LNCaP clone FGC (cell line): ENCODE measurements around the gene OSTC.

Experiments
- DNase-seq: peaks from one replicate; pipeline ENCODE4 v3.0.0-alpha.2; 2011; ENCODE audit warnings: low read depth
- H3K4me3 ChIP-seq: 2 replicates; pipeline ENCODE4 v1.5.1; 2011; ENCODE audit warnings: mild to moderate bottlenecking, low read depth, low read length, control low read depth
- CTCF ChIP-seq: IDR thresholded peaks from 2 replicates; pipeline ENCODE4 v1.5.1; 2012; ENCODE audit warnings: mild to moderate bottlenecking; ENCODE audit not compliant: control insufficient read depth, insufficient read depth; ENCODE audit errors: extremely low read depth

The OSTC gene

DNA sequence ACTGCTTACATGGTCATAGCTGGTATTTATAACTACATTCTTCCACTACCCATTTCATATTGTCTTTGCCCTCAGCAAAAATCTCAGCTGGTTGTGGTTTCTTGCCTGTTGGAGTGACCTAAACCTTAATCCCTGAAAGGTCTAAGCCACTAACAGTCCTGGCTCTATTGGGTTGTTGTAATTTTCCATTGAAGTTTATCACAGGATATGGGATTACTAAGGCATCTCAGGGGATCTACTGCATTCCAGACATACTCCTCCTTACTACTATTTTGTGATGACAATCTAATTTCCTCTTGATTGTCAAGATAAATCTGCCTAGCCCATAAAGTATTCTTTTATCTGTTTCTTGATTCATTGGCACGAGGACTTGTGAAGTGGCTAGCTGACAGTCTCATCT is 6.2 kb upstream of the OSTC start:
- no peak overlapping the region for H3K4me3 ChIP-seq
- no peak for TF ChIP-seq CTCF
- no peak for DNase-seq

GRCh38 chr4:108646706-108647105 is 3.7 kb upstream of the OSTC start:
- H3K4me3 ChIP-seq: no peak overlapping the region
- no peak for DNase-seq
- TF ChIP-seq CTCF: no peak

DNA sequence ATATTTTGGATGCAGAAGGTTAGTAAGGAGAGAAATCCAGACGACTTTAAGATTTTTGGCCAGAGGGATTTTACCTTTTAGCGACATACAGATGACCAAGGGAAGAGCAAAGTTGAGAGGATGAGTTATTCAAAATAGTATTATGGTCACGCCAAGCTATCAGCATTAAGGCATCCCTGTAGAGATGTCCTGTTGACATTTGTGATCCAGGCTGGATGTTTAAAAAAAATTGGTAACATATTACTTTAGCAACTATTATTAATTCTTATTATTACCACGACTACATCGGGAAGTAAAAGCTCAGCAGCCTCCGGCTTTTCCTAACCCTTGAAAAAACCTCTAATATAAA is 562 bp upstream of the OSTC start:
- H3K4me3 ChIP-seq: peak overlapping the region; percentile 94
- TF ChIP-seq CTCF: no peak
- no peak for DNase-seq

- TF ChIP-seq CTCF: no peak
- peak; percentile 23 for DNase-seq
- H3K4me3 ChIP-seq: peak overlapping the region; percentile 94
Observed at GRCh38 chr4:108651014-108651791, 804 bp downstream of the OSTC start.

GRCh38 chr4:108662629-108663028 is 12.2 kb downstream of the OSTC start:
- H3K4me3 ChIP-seq: no peak overlapping the region
- no peak for TF ChIP-seq CTCF
- DNase-seq: no peak

DNA sequence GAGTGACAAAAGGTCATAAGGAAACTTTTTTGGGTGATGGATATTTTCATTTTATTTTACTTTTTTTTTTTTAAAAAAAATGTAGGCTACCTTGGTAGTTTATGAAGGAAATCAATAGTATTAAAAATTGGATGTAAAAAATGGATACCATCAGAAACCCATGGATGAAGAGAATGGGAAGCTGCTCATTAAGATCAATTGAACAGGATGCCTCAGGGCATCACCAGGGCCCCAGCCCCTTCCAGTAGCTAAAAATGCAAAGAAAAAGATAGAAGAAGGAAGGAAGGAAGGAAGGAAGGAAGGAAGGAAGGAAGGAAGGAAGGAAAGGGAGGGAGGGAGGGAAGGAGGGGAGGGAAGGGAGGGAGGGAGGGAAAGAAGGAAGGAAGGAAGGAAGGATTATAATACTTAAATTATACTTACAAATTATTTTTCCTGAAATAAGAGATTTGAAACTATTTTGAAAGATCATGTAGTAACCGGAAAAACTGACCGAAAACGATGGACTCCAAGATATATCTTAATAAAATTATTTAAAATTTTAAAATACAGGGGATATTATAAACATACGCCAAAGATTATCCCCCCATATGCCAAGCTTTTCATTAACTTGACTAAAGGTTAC is 24.1 kb downstream of the OSTC start:
- no peak for TF ChIP-seq CTCF
- DNase-seq: no peak
- H3K4me3 ChIP-seq: no peak overlapping the region

DNA sequence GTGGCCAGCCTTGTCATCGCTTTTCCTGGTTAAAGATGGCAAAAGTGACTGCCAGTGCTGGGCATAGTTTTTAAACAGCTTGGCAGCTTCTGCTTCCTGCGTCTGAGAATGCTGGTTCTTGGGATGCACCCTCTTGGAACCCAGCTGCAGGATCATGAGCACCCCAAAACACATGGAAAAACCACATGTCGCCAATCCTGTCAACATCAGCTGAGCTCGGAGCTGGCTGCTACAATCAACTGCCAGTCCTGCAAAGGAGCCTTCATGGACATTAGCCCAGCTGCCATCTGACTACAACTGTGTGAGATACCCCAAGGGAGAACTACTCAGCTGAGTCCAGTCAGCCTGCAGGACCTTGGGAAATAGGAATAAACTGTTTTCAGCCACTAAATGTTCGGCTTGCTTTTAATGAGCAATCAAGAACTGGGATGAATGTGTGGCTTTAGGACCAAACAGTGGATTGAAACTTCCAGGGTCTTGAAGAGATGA is 31.0 kb downstream of the OSTC start:
- no peak for DNase-seq
- no peak overlapping the region for H3K4me3 ChIP-seq
- no peak for TF ChIP-seq CTCF
